HepG2 (cell line): ENCODE results near the gene UACA. TPM values are rescaled to one million over a fixed set of nuclear protein-coding genes. Genes with fewer than 3 reads are reported as not detected.

Experiments used
- ERF ChIP-seq: IDR thresholded peaks from 2 replicates; pipeline ENCODE4 v1.6.1; 2018; ENCODE audit warnings: missing biosample characterization, missing genetic modification reagents
- FOXA1 ChIP-seq, 2 experiments: fragments of 450-650 bp in 1 of 2; sonication (generic) in 1 of 2; formaldehyde crosslinking in 1 of 2; IDR thresholded peaks; 2 replicates each; pipeline versions ENCODE4 v1.4.0 to v1.6.1; 2016 to 2020; ENCODE audit warnings: missing genetic modification reagents in 1 of 2
- PHB2 ChIP-seq: fragments of 450-650 bp; IDR thresholded peaks from 2 replicates; pipeline ENCODE4 v1.6.1; 2018; ENCODE audit not compliant: partially characterized antibody
- SALL1 ChIP-seq: sonication (generic); formaldehyde crosslinking; IDR thresholded peaks from 2 replicates; pipeline ENCODE4 v1.8.0; 2022; ENCODE audit warnings: mild to moderate bottlenecking, missing genetic modification reagents
- TEAD2 ChIP-seq: sonication (generic); formaldehyde crosslinking; IDR thresholded peaks from 2 replicates; pipeline ENCODE4 v1.9.0; 2021; ENCODE audit warnings: missing genetic modification reagents
- ZFYVE20 ChIP-seq: sonication (generic); formaldehyde crosslinking; IDR thresholded peaks from 2 replicates; pipeline ENCODE4 v1.8.0; 2023; ENCODE audit warnings: low read depth, mild to moderate bottlenecking, moderate library complexity, missing genetic modification reagents, borderline replicate concordance
- ZNF251 ChIP-seq: sonication (generic); formaldehyde crosslinking; IDR thresholded peaks from 2 replicates; pipeline ENCODE4 v1.9.0; 2021; ENCODE audit warnings: mild to moderate bottlenecking, missing genetic modification reagents
- ZNF550 ChIP-seq: sonication (generic); formaldehyde crosslinking; IDR thresholded peaks from 2 replicates; pipeline ENCODE4 v1.4.0; 2020; ENCODE audit warnings: mild to moderate bottlenecking, missing genetic modification reagents, borderline replicate concordance
- ZSCAN29 ChIP-seq: sonication (generic); formaldehyde crosslinking; conservative IDR thresholded peaks from 2 replicates; pipeline ENCODE4 v1.4.0; 2020; ENCODE audit warnings: mild to moderate bottlenecking, missing genetic modification reagents
- polyA plus RNA-seq, 8 experiments: library from polyadenylated mRNA; depleted of rRNA in 3 of 8; stranded (reverse) in 7 of 8; unstranded in 1 of 8; fragments of >200 nt; fragmentation: Illumina TruSeq in 4 of 8; extraction: Trizol in 4 of 8; gene quantifications; 2 replicates each; pipeline versions ENCODE4 v1.2.1 to v1.2.3, GENCODE V29; 2011 to 2016; ENCODE audit warnings: low read depth in 4 of 8, missing spikeins in 1 of 8, mixed read lengths in 1 of 8; ENCODE audit not compliant: insufficient read depth in 1 of 8
- total RNA-seq, 5 experiments: library from RNA; depleted of rRNA; stranded (reverse); fragments of >200 nt; fragmentation: Illumina TruSeq; extraction: Trizol; gene quantifications; 2 replicates each; pipeline ENCODE4 v1.2.3, GENCODE V29; 2016; ENCODE audit warnings: low read depth in 1 of 5
- TF ChIP-seq, protein P1 (sequence below), 2 experiments: sonication (generic) in 1 of 2; formaldehyde crosslinking in 1 of 2; IDR thresholded peaks; 2 replicates each; pipeline versions ENCODE4 v1.4.0 to v1.6.1; 2016 to 2020; ENCODE audit warnings: borderline replicate concordance in 1 of 2, low read depth in 1 of 2, mild to moderate bottlenecking in 1 of 2, missing genetic modification reagents in 1 of 2
- TF ChIP-seq, protein P2 (sequence below): IDR thresholded peaks from 2 replicates; pipeline ENCODE4 v1.4.0; 2020; ENCODE audit warnings: mild to moderate bottlenecking, missing genetic modification reagents
- TF ChIP-seq, protein P3 (sequence below), 2 experiments: fragments of 450-650 bp in 1 of 2; sonication (generic) in 1 of 2; formaldehyde crosslinking; IDR thresholded peaks; 2 replicates each; pipeline versions ENCODE4 v1.5.0 to v1.8.0; 2020 to 2022; ENCODE audit warnings: mild to moderate bottlenecking in 1 of 2, missing genetic modification reagents in 1 of 2

UACA gene
- total and polyA plus RNA-seq, 2 of the 13 experiments (the other 11 are each of a cell fraction or from before 2014, with no cell fraction given) = 17.8 to 39.2 TPM

DNA sequence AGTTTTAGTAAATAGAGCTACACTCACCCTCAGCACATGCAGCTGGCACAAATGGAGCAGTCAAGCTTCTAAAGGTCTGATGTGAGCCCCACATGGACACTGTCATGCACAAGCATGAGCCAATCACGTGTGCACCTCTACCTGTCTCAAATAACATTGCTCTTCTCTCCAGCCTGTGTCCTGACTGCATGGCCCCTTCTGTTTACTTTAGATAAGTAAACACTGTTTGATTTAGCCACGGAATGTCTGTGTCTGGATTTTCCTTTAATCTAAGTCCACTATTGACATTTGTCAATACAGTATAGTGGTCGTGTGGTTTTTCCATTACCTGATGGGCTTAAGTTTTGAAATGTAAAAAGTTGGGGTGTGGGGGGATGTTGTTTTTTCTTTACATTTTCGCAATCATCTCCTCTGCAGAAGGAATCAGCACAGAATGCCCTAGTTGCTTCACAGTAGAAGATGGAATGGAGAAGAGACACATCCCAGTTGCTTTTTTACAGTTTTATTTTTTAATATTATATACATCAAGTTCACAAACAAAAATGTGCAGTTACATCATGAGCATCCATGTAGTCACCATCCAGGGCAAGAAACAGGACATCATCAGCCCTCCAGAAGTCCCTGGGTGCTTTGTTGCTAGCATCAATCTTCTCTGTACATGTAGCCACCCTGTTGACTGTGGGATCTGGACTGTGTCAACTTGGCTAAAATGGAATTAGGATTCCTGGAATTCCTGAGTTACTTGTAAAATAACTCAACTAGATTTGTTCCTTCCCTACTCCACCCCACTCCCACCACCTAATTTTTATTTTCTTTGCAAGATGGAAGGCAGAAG, 146.1 kb downstream of the UACA start (continued):
- TF ChIP-seq, protein P1, sequence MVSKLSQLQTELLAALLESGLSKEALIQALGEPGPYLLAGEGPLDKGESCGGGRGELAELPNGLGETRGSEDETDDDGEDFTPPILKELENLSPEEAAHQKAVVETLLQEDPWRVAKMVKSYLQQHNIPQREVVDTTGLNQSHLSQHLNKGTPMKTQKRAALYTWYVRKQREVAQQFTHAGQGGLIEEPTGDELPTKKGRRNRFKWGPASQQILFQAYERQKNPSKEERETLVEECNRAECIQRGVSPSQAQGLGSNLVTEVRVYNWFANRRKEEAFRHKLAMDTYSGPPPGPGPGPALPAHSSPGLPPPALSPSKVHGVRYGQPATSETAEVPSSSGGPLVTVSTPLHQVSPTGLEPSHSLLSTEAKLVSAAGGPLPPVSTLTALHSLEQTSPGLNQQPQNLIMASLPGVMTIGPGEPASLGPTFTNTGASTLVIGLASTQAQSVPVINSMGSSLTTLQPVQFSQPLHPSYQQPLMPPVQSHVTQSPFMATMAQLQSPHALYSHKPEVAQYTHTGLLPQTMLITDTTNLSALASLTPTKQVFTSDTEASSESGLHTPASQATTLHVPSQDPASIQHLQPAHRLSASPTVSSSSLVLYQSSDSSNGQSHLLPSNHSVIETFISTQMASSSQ (IDR thresholded peaks at IDR 0.05; ENCODE audit: low read depth) = peak; percentile 75
- TF ChIP-seq, protein P1 (CRISPR knock-in tag; IDR thresholded peaks at IDR 0.05; ENCODE audit: borderline replicate concordance) = peak; percentile 87
- TF ChIP-seq ZNF251 = no peak
- TF ChIP-seq TEAD2 (CRISPR knock-in tag) = no peak
- TF ChIP-seq ERF = peak; percentile 91
- no peak for TF ChIP-seq ZNF550
- peak; percentile 100 for TF ChIP-seq FOXA1 (IDR thresholded peaks at IDR 0.05)
- peak; percentile 99 for TF ChIP-seq FOXA1 (CRISPR knock-in tag; IDR thresholded peaks at IDR 0.05)
- TF ChIP-seq ZFYVE20 (CRISPR knock-in tag) = no peak
- TF ChIP-seq SALL1 (CRISPR knock-in tag) = peak; percentile 98
- TF ChIP-seq, protein P2, sequence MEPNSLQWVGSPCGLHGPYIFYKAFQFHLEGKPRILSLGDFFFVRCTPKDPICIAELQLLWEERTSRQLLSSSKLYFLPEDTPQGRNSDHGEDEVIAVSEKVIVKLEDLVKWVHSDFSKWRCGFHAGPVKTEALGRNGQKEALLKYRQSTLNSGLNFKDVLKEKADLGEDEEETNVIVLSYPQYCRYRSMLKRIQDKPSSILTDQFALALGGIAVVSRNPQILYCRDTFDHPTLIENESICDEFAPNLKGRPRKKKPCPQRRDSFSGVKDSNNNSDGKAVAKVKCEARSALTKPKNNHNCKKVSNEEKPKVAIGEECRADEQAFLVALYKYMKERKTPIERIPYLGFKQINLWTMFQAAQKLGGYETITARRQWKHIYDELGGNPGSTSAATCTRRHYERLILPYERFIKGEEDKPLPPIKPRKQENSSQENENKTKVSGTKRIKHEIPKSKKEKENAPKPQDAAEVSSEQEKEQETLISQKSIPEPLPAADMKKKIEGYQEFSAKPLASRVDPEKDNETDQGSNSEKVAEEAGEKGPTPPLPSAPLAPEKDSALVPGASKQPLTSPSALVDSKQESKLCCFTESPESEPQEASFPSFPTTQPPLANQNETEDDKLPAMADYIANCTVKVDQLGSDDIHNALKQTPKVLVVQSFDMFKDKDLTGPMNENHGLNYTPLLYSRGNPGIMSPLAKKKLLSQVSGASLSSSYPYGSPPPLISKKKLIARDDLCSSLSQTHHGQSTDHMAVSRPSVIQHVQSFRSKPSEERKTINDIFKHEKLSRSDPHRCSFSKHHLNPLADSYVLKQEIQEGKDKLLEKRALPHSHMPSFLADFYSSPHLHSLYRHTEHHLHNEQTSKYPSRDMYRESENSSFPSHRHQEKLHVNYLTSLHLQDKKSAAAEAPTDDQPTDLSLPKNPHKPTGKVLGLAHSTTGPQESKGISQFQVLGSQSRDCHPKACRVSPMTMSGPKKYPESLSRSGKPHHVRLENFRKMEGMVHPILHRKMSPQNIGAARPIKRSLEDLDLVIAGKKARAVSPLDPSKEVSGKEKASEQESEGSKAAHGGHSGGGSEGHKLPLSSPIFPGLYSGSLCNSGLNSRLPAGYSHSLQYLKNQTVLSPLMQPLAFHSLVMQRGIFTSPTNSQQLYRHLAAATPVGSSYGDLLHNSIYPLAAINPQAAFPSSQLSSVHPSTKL (CRISPR knock-in tag) = peak; percentile 99
- TF ChIP-seq PHB2 = no peak
- TF ChIP-seq, protein P3, sequence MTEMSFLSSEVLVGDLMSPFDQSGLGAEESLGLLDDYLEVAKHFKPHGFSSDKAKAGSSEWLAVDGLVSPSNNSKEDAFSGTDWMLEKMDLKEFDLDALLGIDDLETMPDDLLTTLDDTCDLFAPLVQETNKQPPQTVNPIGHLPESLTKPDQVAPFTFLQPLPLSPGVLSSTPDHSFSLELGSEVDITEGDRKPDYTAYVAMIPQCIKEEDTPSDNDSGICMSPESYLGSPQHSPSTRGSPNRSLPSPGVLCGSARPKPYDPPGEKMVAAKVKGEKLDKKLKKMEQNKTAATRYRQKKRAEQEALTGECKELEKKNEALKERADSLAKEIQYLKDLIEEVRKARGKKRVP (CRISPR knock-in tag; IDR thresholded peaks at IDR 0.05) = peak in 1 of 2 experiments; percentile 85; a peak in 2 of 4 replicates
- TF ChIP-seq ZSCAN29 (CRISPR knock-in tag) = peak; percentile 92
